ENCODE measurements around the gene PCF11.

The PCF11 gene

GRCh38 chr11:83174008-83174407 is 17.1 kb downstream of the PCF11 start:
- Histone ChIP-seq H3K27me3 (ENCODE audit: insufficient read depth, poor library complexity, severe bottlenecking) (no peaks in the 10 kb centered on the region), H3K27ac (replicated peaks) (no peak overlapping the region), H3K4me3 (replicated peaks; ENCODE audit: insufficient read depth, low read length) (no peak overlapping the region)
- no peak for DNase-seq (ENCODE audit: low read depth in 1 of 2, low spot score in 1 of 2)
- TF ChIP-seq REST (IDR thresholded peaks at IDR 0.05; ENCODE audit: insufficient replicate concordance, low read depth) (no peak), GABPA (IDR thresholded peaks at IDR 0.05; ENCODE audit: low read depth) (no peak), CTCF (IDR thresholded peaks at IDR 0.05; ENCODE audit: insufficient read depth, low read length) (no peak), POLR2AphosphoS5 (IDR thresholded peaks at IDR 0.05; ENCODE audit: low read depth) (no peak), SPI1 (IDR thresholded peaks at IDR 0.05; ENCODE audit: borderline replicate concordance, low read depth) (no peak)

GRCh38 chr11:83175815-83176214 is 18.9 kb downstream of the PCF11 start:
- Histone ChIP-seq H3K27ac (replicated peaks) (no peak overlapping the region), H3K27me3 (ENCODE audit: insufficient read depth, poor library complexity, severe bottlenecking) (no peaks in the 10 kb centered on the region), H3K4me3 (replicated peaks; ENCODE audit: insufficient read depth, low read length) (no peak overlapping the region)
- DNase-seq (ENCODE audit: low read depth in 1 of 2, low spot score in 1 of 2) = no peak
- no peak for TF ChIP-seq SPI1 (IDR thresholded peaks at IDR 0.05; ENCODE audit: borderline replicate concordance, low read depth)
- TF ChIP-seq REST (IDR thresholded peaks at IDR 0.05; ENCODE audit: insufficient replicate concordance, low read depth) = no peak
- TF ChIP-seq CTCF (IDR thresholded peaks at IDR 0.05; ENCODE audit: insufficient read depth, low read length) = no peak
- no peak for TF ChIP-seq GABPA (IDR thresholded peaks at IDR 0.05; ENCODE audit: low read depth)
- no peak for TF ChIP-seq POLR2AphosphoS5 (IDR thresholded peaks at IDR 0.05; ENCODE audit: low read depth)

DNA sequence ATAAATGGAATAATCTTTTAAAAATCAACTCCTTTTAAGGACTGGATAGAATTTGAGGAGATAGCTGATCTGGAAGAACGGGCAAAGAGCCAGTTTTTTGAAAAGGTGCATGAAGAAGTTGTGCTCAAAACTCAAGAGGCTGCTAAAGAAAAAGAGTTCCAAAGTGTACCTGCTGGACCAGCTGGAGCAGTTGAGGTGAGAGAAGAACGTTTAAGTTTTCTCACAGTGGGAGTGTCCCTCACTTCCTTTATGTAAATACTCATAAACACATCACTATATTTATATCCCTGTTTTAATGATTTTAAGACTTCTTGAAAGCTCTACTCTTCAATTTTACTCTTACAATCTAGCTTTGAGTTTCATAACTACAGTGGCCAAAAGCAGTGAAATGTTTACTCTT is 24.9 kb downstream of the PCF11 start:
- Histone ChIP-seq H3K27me3 (ENCODE audit: insufficient read depth, poor library complexity, severe bottlenecking) (no peaks in the 10 kb centered on the region), H3K4me3 (replicated peaks; ENCODE audit: insufficient read depth, low read length) (no peak overlapping the region), H3K27ac (replicated peaks) (no peak overlapping the region)
- no peak for DNase-seq (ENCODE audit: low read depth in 1 of 2, low spot score in 1 of 2)
- TF ChIP-seq POLR2AphosphoS5 (IDR thresholded peaks at IDR 0.05; ENCODE audit: low read depth) (no peak), SPI1 (IDR thresholded peaks at IDR 0.05; ENCODE audit: borderline replicate concordance, low read depth) (no peak), REST (IDR thresholded peaks at IDR 0.05; ENCODE audit: insufficient replicate concordance, low read depth) (no peak), GABPA (IDR thresholded peaks at IDR 0.05; ENCODE audit: low read depth) (no peak)
